ENCODE results near the gene CHCHD3. TPM values are rescaled to one million over a fixed set of nuclear protein-coding genes. Genes with fewer than 3 reads are reported as not detected.

The CHCHD3 gene
- total and polyA plus RNA-seq, 7 donors: 61.7 to 93.4 (median 63.7) TPM

GRCh38 chr7:132988117-132988516, 93.8 kb downstream of the CHCHD3 start:
- TF ChIP-seq POLR2A (IDR thresholded peaks at IDR 0.05) (no peak), CTCF (IDR thresholded peaks at IDR 0.05) (no peak), EP300 (IDR thresholded peaks at IDR 0.05) (no peak), POLR2AphosphoS5 (IDR thresholded peaks at IDR 0.05) (no peak)

GRCh38 chr7:132980402-132980801, 101.5 kb downstream of the CHCHD3 start:
- Histone ChIP-seq H3K27me3 (no peaks in the 10 kb centered on the region), H3K4me1 (peaks cover 0 to 16% (median 0%) of the 10 kb centered on the region in 4 donors), H3K36me3 (no peaks in the 10 kb centered on the region), H3K4me3 (no peak overlapping the region), H3K27ac (no peak overlapping the region), H3K9me3 (no peaks in the 10 kb centered on the region)
- TF ChIP-seq POLR2AphosphoS5 (IDR thresholded peaks at IDR 0.05) (no peak), CTCF (IDR thresholded peaks at IDR 0.05) (no peak), POLR2A (IDR thresholded peaks at IDR 0.05) (no peak), EP300 (IDR thresholded peaks at IDR 0.05) (no peak)
- intact Hi-C loops (cut with DNase I): no loop called here
- DNase-seq: no peak
- 95 to 98% methylated on average over 1 of the region's 1 CpG for WGBS, 2 donors

More at GRCh38 chr7:132988117-132988516, 93.8 kb downstream of the CHCHD3 start:
- H3K27me3 ChIP-seq: no peaks in the 10 kb centered on the region
- no peak for DNase-seq
- H3K4me1 ChIP-seq: peaks cover 0 to 5% (median under 1%) of the 10 kb centered on the region in 4 donors
- intact Hi-C loops (cut with DNase I): no loop called here
- no peak overlapping the region for H3K4me3 ChIP-seq
- H3K36me3 ChIP-seq: no peaks in the 10 kb centered on the region
- no peak overlapping the region for H3K27ac ChIP-seq
- no peaks in the 10 kb centered on the region for H3K9me3 ChIP-seq
- WGBS, 2 donors: 88 to 91% methylated on average over 1 of the region's 1 CpG

- Histone ChIP-seq H3K9me3 (no peaks in the 10 kb centered on the region), H3K27me3 (no peaks in the 10 kb centered on the region), H3K36me3 (peaks cover 0 to 4% (median under 1%) of the 10 kb centered on the region in 4 donors), H3K27ac (no peak overlapping the region), H3K4me3 (no peak overlapping the region), H3K4me1 (peaks cover 0 to 16% (median 0%) of the 10 kb centered on the region in 4 donors)
- TF ChIP-seq POLR2A (IDR thresholded peaks at IDR 0.05) (no peak), EP300 (IDR thresholded peaks at IDR 0.05) (no peak), POLR2AphosphoS5 (IDR thresholded peaks at IDR 0.05) (no peak), CTCF (IDR thresholded peaks at IDR 0.05) (no peak)
- DNase-seq: no peak
- intact Hi-C loops (cut with DNase I): no loop called here
These were observed 102.4 kb downstream of the CHCHD3 start for GRCh38 chr7:132979524-132979923.

GRCh38 chr7:132977234-132977633, 104.7 kb downstream of the CHCHD3 start:
- H3K36me3 ChIP-seq: peaks cover 0 to 20% (median 2%) of the 10 kb centered on the region in 4 donors
- no peaks in the 10 kb centered on the region for H3K9me3 ChIP-seq
- no peak overlapping the region for H3K27ac ChIP-seq
- no peaks in the 10 kb centered on the region for H3K27me3 ChIP-seq
- H3K4me1 ChIP-seq: peaks cover 0 to 16% (median 0%) of the 10 kb centered on the region in 4 donors
- intact Hi-C loops (cut with DNase I): no loop called here
- no peak for TF ChIP-seq CTCF (IDR thresholded peaks at IDR 0.05)
- TF ChIP-seq POLR2AphosphoS5 (IDR thresholded peaks at IDR 0.05): no peak
- TF ChIP-seq EP300 (IDR thresholded peaks at IDR 0.05): no peak
- no peak for TF ChIP-seq POLR2A (IDR thresholded peaks at IDR 0.05)
- no peak for DNase-seq
- WGBS, 2 donors: 95% methylated on average over 1 of the region's 1 CpG
- no peak overlapping the region for H3K4me3 ChIP-seq

GRCh38 chr7:132972745-132973144, 109.1 kb downstream of the CHCHD3 start:
- Histone ChIP-seq H3K36me3 (peaks cover 0 to 20% (median 2%) of the 10 kb centered on the region in 4 donors), H3K4me3 (no peak overlapping the region), H3K4me1 (peaks cover 0 to 10% (median 0%) of the 10 kb centered on the region in 4 donors), H3K27ac (no peak overlapping the region), H3K9me3 (no peaks in the 10 kb centered on the region), H3K27me3 (no peaks in the 10 kb centered on the region)
- intact Hi-C loops (cut with DNase I): no loop called here
- DNase-seq: no peak
- TF ChIP-seq CTCF (IDR thresholded peaks at IDR 0.05): no peak
- WGBS, 2 donors: 91 to 94% methylated on average over 1 of the region's 1 CpG
